Measurements from ENCODE around the gene TMEM92. TPM values are rescaled to one million over a fixed set of nuclear protein-coding genes. Genes with fewer than 3 reads are reported as not detected.
A peak's percentile ranks its signal among the peaks of the same experiment; 100 is the strongest.

The TMEM92 gene
- total RNA-seq, 1 donor from 2014 or later = 11.3 TPM

- Histone ChIP-seq H3K4me1 (peaks cover 30% of the 10 kb centered on the region), H3K4me3 (peak overlapping the region; percentile 36), H3K36me3 (no peaks in the 10 kb centered on the region), H3K27ac (peak overlapping the region; percentile 83), H3K9me3 (no peaks in the 10 kb centered on the region), H3K27me3 (no peaks in the 10 kb centered on the region)
- intact Hi-C loops (cut with DNase I) = no loop called here
- TF ChIP-seq, protein P1, sequence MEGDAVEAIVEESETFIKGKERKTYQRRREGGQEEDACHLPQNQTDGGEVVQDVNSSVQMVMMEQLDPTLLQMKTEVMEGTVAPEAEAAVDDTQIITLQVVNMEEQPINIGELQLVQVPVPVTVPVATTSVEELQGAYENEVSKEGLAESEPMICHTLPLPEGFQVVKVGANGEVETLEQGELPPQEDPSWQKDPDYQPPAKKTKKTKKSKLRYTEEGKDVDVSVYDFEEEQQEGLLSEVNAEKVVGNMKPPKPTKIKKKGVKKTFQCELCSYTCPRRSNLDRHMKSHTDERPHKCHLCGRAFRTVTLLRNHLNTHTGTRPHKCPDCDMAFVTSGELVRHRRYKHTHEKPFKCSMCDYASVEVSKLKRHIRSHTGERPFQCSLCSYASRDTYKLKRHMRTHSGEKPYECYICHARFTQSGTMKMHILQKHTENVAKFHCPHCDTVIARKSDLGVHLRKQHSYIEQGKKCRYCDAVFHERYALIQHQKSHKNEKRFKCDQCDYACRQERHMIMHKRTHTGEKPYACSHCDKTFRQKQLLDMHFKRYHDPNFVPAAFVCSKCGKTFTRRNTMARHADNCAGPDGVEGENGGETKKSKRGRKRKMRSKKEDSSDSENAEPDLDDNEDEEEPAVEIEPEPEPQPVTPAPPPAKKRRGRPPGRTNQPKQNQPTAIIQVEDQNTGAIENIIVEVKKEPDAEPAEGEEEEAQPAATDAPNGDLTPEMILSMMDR (IDR thresholded peaks at IDR 0.05) = no peak
- DNase-seq (peak; percentile 79), ATAC-seq (peak; percentile 94)
Measured at GRCh38 chr17:50289991-50290702, 15.9 kb downstream of the TMEM92 start.

GRCh38 chr17:50290933-50291332 is 16.7 kb downstream of the TMEM92 start:
- TF ChIP-seq, protein P1 (IDR thresholded peaks at IDR 0.05) = no peak
- Histone ChIP-seq H3K9me3 (no peaks in the 10 kb centered on the region), H3K4me3 (no peak overlapping the region), H3K4me1 (peaks cover 30% of the 10 kb centered on the region), H3K36me3 (no peaks in the 10 kb centered on the region), H3K27ac (no peak overlapping the region), H3K27me3 (no peaks in the 10 kb centered on the region)
- no peak for DNase-seq
- ATAC-seq = no peak
- intact Hi-C loops (cut with DNase I) = no loop called here

- no peak for DNase-seq
- Histone ChIP-seq H3K4me3 (no peak overlapping the region), H3K36me3 (no peaks in the 10 kb centered on the region), H3K9me3 (no peaks in the 10 kb centered on the region), H3K4me1 (peaks cover 26% of the 10 kb centered on the region), H3K27ac (no peak overlapping the region), H3K27me3 (no peaks in the 10 kb centered on the region)
- ATAC-seq = no peak
- intact Hi-C loops (cut with DNase I) = no loop called here
- TF ChIP-seq, protein P1 (IDR thresholded peaks at IDR 0.05) = no peak
Measured at GRCh38 chr17:50292465-50292864, 18.2 kb downstream of the TMEM92 start.

- DNase-seq (no peak), ATAC-seq (no peak)
- Histone ChIP-seq H3K4me1 (peaks cover 7% of the 10 kb centered on the region), H3K4me3 (no peak overlapping the region), H3K9me3 (no peaks in the 10 kb centered on the region), H3K27me3 (no peaks in the 10 kb centered on the region), H3K36me3 (no peaks in the 10 kb centered on the region), H3K27ac (no peak overlapping the region)
- TF ChIP-seq, protein P1 (IDR thresholded peaks at IDR 0.05) = no peak
- intact Hi-C loops (cut with DNase I) = loop anchor here (5.0 kb wide), 1 partner anchor 93 kb away; the partner anchor contains the start of gene COL1A1
Measured at GRCh38 chr17:50295021-50295420, 20.8 kb downstream of the TMEM92 start.

DNA sequence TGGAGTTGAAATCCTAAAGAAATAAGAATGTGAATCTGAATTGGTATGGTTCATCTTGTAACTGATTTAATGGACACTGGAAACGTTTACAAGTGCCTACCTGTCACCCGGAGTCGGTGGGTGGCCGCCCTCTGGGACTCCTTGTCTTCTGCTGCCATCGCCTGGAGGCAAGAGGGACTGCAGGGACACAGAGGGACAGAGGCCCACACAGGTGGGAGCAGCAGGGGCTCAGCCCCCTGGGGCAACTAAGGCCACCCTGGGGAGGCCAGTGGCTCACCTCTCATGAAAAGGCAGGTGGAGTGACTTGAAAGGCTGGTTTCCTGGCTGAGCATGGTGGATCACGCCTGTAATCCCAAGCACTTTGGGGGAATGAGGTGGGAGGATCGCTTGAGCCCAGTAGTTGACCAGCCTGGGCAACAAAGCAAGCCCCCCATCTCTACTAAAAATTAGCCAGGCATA is 23.2 kb downstream of the TMEM92 start:
- Histone ChIP-seq H3K27me3 (no peaks in the 10 kb centered on the region), H3K36me3 (no peaks in the 10 kb centered on the region), H3K27ac (no peak overlapping the region), H3K4me1 (no peaks in the 10 kb centered on the region), H3K4me3 (no peak overlapping the region), H3K9me3 (no peaks in the 10 kb centered on the region)
- intact Hi-C loops (cut with DNase I) = loop anchor here (5.0 kb wide), 1 partner anchor 95 kb away; the partner anchor contains the start of gene COL1A1
- ATAC-seq = peak; percentile 99
- TF ChIP-seq, protein P1 (IDR thresholded peaks at IDR 0.05) = peak; percentile 95
- DNase-seq = peak; percentile 89

All from upper lobe of right lung (tissue), 1 donor.